HG02840 (cell line): ENCODE measurements around the gene TPM2.
"Not testable (repeated sequence)": the region's sequence is repeated elsewhere in the genome, so short reads cannot be mapped to it uniquely, and the experiment has no call there.

Experiments used
- ATAC-seq: cut with Tn5 transposase; IDR thresholded peaks from one replicate; pipeline ENCODE4 v1.9.1; 2021; ENCODE audit warnings: mild to moderate bottlenecking, moderate library complexity, moderate number of reproducible peaks; ENCODE audit not compliant: unreplicated experiment, low FRiP score

Gene TPM2

GRCh38 chr9:35636877-35637246 is 52.9 kb downstream of the TPM2 start:
- not testable (repeated sequence) for ATAC-seq

DNA sequence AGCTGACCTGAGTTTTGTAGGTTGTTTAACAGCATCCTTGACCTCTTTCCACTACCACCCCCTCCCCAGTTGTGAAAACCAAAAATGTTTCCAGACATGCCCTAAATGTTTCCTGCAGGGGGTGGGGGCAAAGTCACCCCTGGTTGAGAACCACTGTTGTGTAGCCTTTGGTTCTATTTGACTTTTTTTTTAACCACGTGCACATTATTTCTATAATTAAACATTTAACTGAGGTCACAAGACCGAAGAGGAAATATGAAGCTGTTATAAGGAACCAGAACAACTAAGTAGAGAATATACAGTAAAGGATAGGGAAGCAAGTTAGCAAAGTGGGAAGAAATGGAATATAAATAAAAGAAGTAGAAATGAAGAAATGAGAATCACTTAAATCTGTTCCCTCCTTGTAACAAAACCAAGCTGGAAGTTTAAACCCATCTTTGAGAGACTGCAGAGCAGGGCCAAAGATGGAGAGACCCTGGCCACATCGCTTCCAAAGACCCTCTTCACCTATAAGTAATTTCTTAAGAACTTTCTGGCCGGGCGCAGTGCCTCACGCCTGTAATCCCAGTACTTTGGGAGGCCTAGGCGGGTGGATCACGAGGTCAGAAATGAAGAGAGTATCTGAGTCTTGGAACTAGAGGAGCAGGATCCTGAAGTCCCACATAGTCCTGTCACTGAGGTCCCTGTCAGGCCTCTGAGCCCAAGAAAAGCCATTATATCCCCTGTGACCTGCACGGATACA is 53.4 kb downstream of the TPM2 start:
- no peak for ATAC-seq

DNA sequence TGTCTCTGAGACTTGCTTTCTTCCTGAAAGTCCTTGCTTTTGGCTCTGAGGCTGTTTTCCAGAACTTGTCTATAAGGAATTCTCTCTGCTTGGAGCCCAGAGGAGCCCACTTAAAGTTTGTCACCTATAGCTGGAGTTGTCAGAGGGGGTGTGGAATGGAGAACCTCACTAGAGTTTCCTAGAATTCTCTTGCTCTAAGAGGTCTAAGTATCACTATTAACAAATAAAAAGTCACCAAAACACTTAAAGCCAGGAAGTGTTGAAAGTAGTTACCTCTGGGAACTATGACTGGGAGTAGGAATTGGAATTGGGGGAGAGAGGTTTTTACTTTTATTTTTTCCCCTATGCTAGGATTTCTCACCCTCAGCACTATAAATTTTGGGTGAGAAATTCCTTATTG is 54.0 kb downstream of the TPM2 start:
- ATAC-seq, result no peak
